Neural cell (in vitro differentiated cells): ENCODE data around the gene MUC6. TPM values are rescaled to one million over a fixed set of nuclear protein-coding genes. Genes with fewer than 3 reads are reported as not detected.

Experiments
- H2AFZ ChIP-seq: fragments of 200-600, 300-800 bp; sonication (generic), shearing (Covaris generic); 2 replicates; pipeline ENCODE4 v1.6.0; 2014; ENCODE audit warnings: low read depth, mild to moderate bottlenecking, antibody characterized with exemption, low read length, moderate library complexity
- H3F3A ChIP-seq: fragments of 200-600 bp; shearing (Covaris generic); 2 replicates; pipeline ENCODE4 v1.6.1; 2016; ENCODE audit warnings: mild to moderate bottlenecking, moderate library complexity, mixed read lengths, antibody characterized with exemption, low read length; ENCODE audit not compliant: insufficient read depth, poor library complexity, severe bottlenecking
- H3K27ac ChIP-seq: fragments of 200-600, 300-800 bp; sonication (generic), shearing (Covaris generic); 2 replicates; pipeline ENCODE4 v1.5.1; 2014; ENCODE audit warnings: mild to moderate bottlenecking, low read length, moderate library complexity
- H3K27me3 ChIP-seq: fragments of 300-800, 200-600 bp; sonication (generic), shearing (Covaris generic); 2 replicates; pipeline ENCODE4 v1.6.0; 2014; ENCODE audit warnings: mild to moderate bottlenecking, low read depth, low read length, moderate library complexity; ENCODE audit not compliant: insufficient read depth
- H3K36me3 ChIP-seq: fragments of 300-800, 200-600 bp; sonication (generic), shearing (Covaris generic); 2 replicates; pipeline ENCODE4 v1.5.1; 2014; ENCODE audit warnings: mild to moderate bottlenecking, antibody characterized with exemption, low read length, moderate library complexity; ENCODE audit not compliant: insufficient read depth
- H3K4me2 ChIP-seq: fragments of 300-800, 200-600 bp; sonication (generic), shearing (Covaris generic); 2 replicates; pipeline ENCODE4 v1.6.0; 2014; ENCODE audit warnings: mild to moderate bottlenecking, low read length
- H3K4me3 ChIP-seq: fragments of 300-800, 200-600 bp; sonication (generic), shearing (Covaris generic); 2 replicates; pipeline ENCODE4 v1.5.1; 2014; ENCODE audit warnings: mild to moderate bottlenecking, low read length, moderate library complexity
- H3K79me2 ChIP-seq: fragments of 200-600 bp; shearing (Covaris generic); replicated peaks from 2 replicates; pipeline ENCODE4 v1.6.0; 2014; ENCODE audit warnings: mild to moderate bottlenecking, low read length, moderate library complexity; ENCODE audit not compliant: insufficient read depth
- H3K9ac ChIP-seq: fragments of 300-800, 200-600 bp; sonication (generic), shearing (Covaris generic); 2 replicates; pipeline ENCODE4 v1.6.1; 2016; ENCODE audit warnings: mild to moderate bottlenecking, low read length, mixed read lengths
- H3K9me2 ChIP-seq: fragments of 200-600 bp; shearing (Covaris generic); 2 replicates; pipeline ENCODE4 v1.6.1; 2016; ENCODE audit warnings: mild to moderate bottlenecking, low read length, mixed read lengths; ENCODE audit not compliant: insufficient read depth
- H3K9me3 ChIP-seq: fragments of 200-600, 300-800 bp; sonication (generic), shearing (Covaris generic); 2 replicates; pipeline ENCODE4 v1.6.1; 2016; ENCODE audit warnings: mild to moderate bottlenecking, mixed run types, low read length, moderate library complexity, mixed read lengths
- H4K20me1 ChIP-seq: fragments of 200-600 bp; shearing (Covaris generic); 2 replicates; pipeline ENCODE4 v1.6.1; 2016; ENCODE audit warnings: mild to moderate bottlenecking, mixed run types; ENCODE audit not compliant: insufficient read depth
- EP300 ChIP-seq: fragments of 450-650 bp; conservative IDR thresholded peaks from 2 replicates; pipeline ENCODE4 v1.6.1; 2014; ENCODE audit warnings: antibody characterized with exemption, mild to moderate bottlenecking, moderate library complexity; ENCODE audit not compliant: poor library complexity, severe bottlenecking
- EZH2 ChIP-seq: fragments of 200-600, 300-800 bp; shearing (Covaris generic), sonication (generic); IDR thresholded peaks from 2 replicates; pipeline ENCODE4 v1.6.1; 2014; ENCODE audit warnings: antibody characterized with exemption, low read length, borderline replicate concordance, mild to moderate bottlenecking; ENCODE audit not compliant: insufficient read depth, poor library complexity, severe bottlenecking
- MXI1 ChIP-seq: fragments of 450-650 bp; conservative IDR thresholded peaks from 2 replicates; pipeline ENCODE4 v1.6.1; 2014; ENCODE audit warnings: antibody characterized with exemption, mild to moderate bottlenecking; ENCODE audit not compliant: poor library complexity, severe bottlenecking
- POLR2AphosphoS5 ChIP-seq: IDR thresholded peaks from 2 replicates; pipeline ENCODE4 v1.6.1; 2012
- RAD21 ChIP-seq: fragments of 450-650 bp; conservative IDR thresholded peaks from 2 replicates; pipeline ENCODE4 v1.6.1; 2014; ENCODE audit warnings: antibody characterized with exemption, mild to moderate bottlenecking, moderate library complexity
- SMC3 ChIP-seq: fragments of 450-650 bp; conservative IDR thresholded peaks from 2 replicates; pipeline ENCODE4 v1.6.1; 2014; ENCODE audit warnings: antibody characterized with exemption, mild to moderate bottlenecking, moderate library complexity; ENCODE audit not compliant: poor library complexity
- TAF1 ChIP-seq: IDR thresholded peaks from 2 replicates; pipeline ENCODE4 v1.6.1; 2012; ENCODE audit warnings: low read depth
- polyA plus RNA-seq: library from polyadenylated mRNA; depleted of rRNA; stranded (reverse); fragments of >200 nt; gene quantifications from 2 replicates; pipeline ENCODE4 v1.2.3, GENCODE V29; 2014
- TF ChIP-seq, protein P1 (sequence below): IDR thresholded peaks from 2 replicates; pipeline ENCODE4 v1.6.1; 2012; ENCODE audit warnings: borderline replicate concordance
- TF ChIP-seq, protein P2 (sequence below): fragments of 450-650 bp; IDR thresholded peaks from 2 replicates; pipeline ENCODE4 v1.5.1; 2014; ENCODE audit warnings: antibody characterized with exemption, mild to moderate bottlenecking, moderate library complexity; ENCODE audit not compliant: poor library complexity, severe bottlenecking

Gene MUC6
- polyA plus RNA-seq, 1 donor from 2014 or later: not detected

DNA sequence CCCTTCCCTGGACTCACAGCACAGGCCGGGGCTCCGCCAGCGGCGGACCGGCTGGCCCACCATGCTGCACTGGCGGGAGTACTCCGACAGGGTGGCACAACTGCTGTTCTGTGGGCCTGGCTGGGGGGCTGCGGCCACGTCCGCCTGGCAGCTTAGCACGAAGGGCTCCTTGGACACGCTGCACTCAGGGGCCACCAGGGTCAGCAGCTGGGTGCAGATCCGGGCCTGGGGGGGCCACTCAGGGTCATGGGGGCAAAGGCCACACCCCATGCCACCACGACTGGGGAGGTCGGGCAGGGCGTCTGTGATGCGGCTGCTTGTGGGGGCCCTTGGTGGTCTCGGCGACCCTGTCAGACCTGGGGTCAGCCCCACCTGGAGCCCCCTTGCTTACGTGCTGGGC, 6.0 kb downstream of the MUC6 start:
- Histone ChIP-seq H3K4me3 (no peak overlapping the region), H3K9ac (no peak overlapping the region), H3K4me2 (no peak overlapping the region), H3K9me3 (no peaks in the 10 kb centered on the region), H3K79me2 (no peaks in the 10 kb centered on the region), H3K27me3 (no peaks in the 10 kb centered on the region), H3K27ac (no peak overlapping the region), H3F3A (no peaks in the 10 kb centered on the region), H4K20me1 (no peaks in the 10 kb centered on the region), H2AFZ (no peak overlapping the region), H3K9me2 (no peaks in the 10 kb centered on the region), H3K36me3 (no peaks in the 10 kb centered on the region)
- TF ChIP-seq TAF1 (no peak), EP300 (no peak), RAD21 (no peak), SMC3 (no peak), MXI1 (no peak), POLR2AphosphoS5 (no peak), EZH2 (no peak)
- TF ChIP-seq, protein P1, sequence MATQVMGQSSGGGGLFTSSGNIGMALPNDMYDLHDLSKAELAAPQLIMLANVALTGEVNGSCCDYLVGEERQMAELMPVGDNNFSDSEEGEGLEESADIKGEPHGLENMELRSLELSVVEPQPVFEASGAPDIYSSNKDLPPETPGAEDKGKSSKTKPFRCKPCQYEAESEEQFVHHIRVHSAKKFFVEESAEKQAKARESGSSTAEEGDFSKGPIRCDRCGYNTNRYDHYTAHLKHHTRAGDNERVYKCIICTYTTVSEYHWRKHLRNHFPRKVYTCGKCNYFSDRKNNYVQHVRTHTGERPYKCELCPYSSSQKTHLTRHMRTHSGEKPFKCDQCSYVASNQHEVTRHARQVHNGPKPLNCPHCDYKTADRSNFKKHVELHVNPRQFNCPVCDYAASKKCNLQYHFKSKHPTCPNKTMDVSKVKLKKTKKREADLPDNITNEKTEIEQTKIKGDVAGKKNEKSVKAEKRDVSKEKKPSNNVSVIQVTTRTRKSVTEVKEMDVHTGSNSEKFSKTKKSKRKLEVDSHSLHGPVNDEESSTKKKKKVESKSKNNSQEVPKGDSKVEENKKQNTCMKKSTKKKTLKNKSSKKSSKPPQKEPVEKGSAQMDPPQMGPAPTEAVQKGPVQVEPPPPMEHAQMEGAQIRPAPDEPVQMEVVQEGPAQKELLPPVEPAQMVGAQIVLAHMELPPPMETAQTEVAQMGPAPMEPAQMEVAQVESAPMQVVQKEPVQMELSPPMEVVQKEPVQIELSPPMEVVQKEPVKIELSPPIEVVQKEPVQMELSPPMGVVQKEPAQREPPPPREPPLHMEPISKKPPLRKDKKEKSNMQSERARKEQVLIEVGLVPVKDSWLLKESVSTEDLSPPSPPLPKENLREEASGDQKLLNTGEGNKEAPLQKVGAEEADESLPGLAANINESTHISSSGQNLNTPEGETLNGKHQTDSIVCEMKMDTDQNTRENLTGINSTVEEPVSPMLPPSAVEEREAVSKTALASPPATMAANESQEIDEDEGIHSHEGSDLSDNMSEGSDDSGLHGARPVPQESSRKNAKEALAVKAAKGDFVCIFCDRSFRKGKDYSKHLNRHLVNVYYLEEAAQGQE: no peak
- TF ChIP-seq, protein P2, sequence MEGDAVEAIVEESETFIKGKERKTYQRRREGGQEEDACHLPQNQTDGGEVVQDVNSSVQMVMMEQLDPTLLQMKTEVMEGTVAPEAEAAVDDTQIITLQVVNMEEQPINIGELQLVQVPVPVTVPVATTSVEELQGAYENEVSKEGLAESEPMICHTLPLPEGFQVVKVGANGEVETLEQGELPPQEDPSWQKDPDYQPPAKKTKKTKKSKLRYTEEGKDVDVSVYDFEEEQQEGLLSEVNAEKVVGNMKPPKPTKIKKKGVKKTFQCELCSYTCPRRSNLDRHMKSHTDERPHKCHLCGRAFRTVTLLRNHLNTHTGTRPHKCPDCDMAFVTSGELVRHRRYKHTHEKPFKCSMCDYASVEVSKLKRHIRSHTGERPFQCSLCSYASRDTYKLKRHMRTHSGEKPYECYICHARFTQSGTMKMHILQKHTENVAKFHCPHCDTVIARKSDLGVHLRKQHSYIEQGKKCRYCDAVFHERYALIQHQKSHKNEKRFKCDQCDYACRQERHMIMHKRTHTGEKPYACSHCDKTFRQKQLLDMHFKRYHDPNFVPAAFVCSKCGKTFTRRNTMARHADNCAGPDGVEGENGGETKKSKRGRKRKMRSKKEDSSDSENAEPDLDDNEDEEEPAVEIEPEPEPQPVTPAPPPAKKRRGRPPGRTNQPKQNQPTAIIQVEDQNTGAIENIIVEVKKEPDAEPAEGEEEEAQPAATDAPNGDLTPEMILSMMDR: no peak

DNA sequence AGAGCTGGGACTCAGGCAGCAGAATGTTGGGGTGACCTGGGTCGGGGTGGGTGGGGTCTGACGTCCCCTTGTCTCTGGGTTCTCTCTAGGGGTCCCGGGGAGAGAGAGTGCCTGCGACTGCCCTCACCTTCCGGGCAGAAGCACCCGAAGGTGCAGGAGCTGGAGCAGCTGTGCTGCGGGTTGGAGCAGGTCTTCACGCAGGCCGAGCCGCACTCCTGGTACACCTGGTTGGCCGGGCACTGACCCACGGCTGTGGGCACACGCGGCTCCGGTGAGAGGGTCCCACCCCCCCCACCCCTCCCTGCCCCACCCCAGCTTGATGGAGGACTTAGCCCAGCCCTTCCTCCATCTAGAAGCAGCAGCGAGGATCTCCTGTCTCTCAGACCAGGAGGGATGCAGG, 6.4 kb downstream of the MUC6 start:
- TF ChIP-seq, protein P1: no peak
- TF ChIP-seq, protein P2: no peak
- TF ChIP-seq EP300: no peak
- TF ChIP-seq SMC3: no peak
- TF ChIP-seq RAD21: no peak
- no peak for TF ChIP-seq POLR2AphosphoS5
- TF ChIP-seq MXI1: no peak
- TF ChIP-seq EZH2: no peak
- no peak for TF ChIP-seq TAF1
- Histone ChIP-seq H3K9me3 (no peaks in the 10 kb centered on the region), H3K27me3 (no peaks in the 10 kb centered on the region), H4K20me1 (no peaks in the 10 kb centered on the region), H3K36me3 (no peaks in the 10 kb centered on the region), H3K79me2 (no peaks in the 10 kb centered on the region), H2AFZ (no peak overlapping the region), H3K27ac (no peak overlapping the region), H3K9ac (no peak overlapping the region), H3K4me2 (no peak overlapping the region), H3F3A (no peaks in the 10 kb centered on the region), H3K9me2 (no peaks in the 10 kb centered on the region), H3K4me3 (no peak overlapping the region)
